Measurements from ENCODE around the gene GMCL1. TPM values are rescaled to one million over a fixed set of nuclear protein-coding genes. Genes with fewer than 3 reads are reported as not detected.

GMCL1 gene
- total RNA-seq, 1 experiment from 2014 or later: 21.6 TPM

- Mint-ChIP-seq H3K36me3 (peaks cover 8% of the 10 kb centered on the region), H3K9me3 (no peaks in the 10 kb centered on the region), H3K27ac (no peak overlapping the region), H3K4me3 (no peak overlapping the region), H3K4me1 (no peaks in the 10 kb centered on the region), H3K27me3 (ENCODE audit: low read depth) (no peaks in the 10 kb centered on the region)
- TF ChIP-seq JAZF1 (CRISPR knock-in tag; IDR thresholded peaks at IDR 0.05): no peak
- TF ChIP-seq, protein P1, sequence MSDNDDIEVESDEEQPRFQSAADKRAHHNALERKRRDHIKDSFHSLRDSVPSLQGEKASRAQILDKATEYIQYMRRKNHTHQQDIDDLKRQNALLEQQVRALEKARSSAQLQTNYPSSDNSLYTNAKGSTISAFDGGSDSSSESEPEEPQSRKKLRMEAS (CRISPR knock-in tag; IDR thresholded peaks at IDR 0.05): no peak
- TF ChIP-seq NR3C1 (CRISPR knock-in tag; conservative IDR thresholded peaks at IDR 0.05; ENCODE audit: low read depth): no peak
- TF ChIP-seq, protein P2, sequence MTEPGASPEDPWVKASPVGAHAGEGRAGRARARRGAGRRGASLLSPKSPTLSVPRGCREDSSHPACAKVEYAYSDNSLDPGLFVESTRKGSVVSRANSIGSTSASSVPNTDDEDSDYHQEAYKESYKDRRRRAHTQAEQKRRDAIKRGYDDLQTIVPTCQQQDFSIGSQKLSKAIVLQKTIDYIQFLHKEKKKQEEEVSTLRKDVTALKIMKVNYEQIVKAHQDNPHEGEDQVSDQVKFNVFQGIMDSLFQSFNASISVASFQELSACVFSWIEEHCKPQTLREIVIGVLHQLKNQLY (CRISPR knock-in tag; IDR thresholded peaks at IDR 0.05): no peak
- no peak for TF ChIP-seq FOXK1 (CRISPR knock-in tag; IDR thresholded peaks at IDR 0.05)
- TF ChIP-seq NR2C2 (CRISPR knock-in tag; IDR thresholded peaks at IDR 0.05): no peak
- TF ChIP-seq OVOL2 (CRISPR knock-in tag; IDR thresholded peaks at IDR 0.05; ENCODE audit: borderline replicate concordance): no peak
- TF ChIP-seq ZNF138 (CRISPR knock-in tag; conservative IDR thresholded peaks at IDR 0.05): no peak
- TF ChIP-seq AR (CRISPR knock-in tag; IDR thresholded peaks at IDR 0.05): no peak
- TF ChIP-seq, protein P3, sequence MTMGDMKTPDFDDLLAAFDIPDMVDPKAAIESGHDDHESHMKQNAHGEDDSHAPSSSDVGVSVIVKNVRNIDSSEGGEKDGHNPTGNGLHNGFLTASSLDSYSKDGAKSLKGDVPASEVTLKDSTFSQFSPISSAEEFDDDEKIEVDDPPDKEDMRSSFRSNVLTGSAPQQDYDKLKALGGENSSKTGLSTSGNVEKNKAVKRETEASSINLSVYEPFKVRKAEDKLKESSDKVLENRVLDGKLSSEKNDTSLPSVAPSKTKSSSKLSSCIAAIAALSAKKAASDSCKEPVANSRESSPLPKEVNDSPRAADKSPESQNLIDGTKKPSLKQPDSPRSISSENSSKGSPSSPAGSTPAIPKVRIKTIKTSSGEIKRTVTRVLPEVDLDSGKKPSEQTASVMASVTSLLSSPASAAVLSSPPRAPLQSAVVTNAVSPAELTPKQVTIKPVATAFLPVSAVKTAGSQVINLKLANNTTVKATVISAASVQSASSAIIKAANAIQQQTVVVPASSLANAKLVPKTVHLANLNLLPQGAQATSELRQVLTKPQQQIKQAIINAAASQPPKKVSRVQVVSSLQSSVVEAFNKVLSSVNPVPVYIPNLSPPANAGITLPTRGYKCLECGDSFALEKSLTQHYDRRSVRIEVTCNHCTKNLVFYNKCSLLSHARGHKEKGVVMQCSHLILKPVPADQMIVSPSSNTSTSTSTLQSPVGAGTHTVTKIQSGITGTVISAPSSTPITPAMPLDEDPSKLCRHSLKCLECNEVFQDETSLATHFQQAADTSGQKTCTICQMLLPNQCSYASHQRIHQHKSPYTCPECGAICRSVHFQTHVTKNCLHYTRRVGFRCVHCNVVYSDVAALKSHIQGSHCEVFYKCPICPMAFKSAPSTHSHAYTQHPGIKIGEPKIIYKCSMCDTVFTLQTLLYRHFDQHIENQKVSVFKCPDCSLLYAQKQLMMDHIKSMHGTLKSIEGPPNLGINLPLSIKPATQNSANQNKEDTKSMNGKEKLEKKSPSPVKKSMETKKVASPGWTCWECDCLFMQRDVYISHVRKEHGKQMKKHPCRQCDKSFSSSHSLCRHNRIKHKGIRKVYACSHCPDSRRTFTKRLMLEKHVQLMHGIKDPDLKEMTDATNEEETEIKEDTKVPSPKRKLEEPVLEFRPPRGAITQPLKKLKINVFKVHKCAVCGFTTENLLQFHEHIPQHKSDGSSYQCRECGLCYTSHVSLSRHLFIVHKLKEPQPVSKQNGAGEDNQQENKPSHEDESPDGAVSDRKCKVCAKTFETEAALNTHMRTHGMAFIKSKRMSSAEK (CRISPR knock-in tag; IDR thresholded peaks at IDR 0.05; ENCODE audit: borderline replicate concordance): no peak
- ATAC-seq (no peak), DNase-seq (ENCODE audit: low spot score) (no peak)
- POLR2A ChIA-PET: no interaction called here
- CTCF ChIA-PET: interaction anchor here (1.2 to 2.1 kb wide), 3 partner anchors 42 to 293 kb away, joined by 3 to 9 read pairs (median 5); no protein-coding TSS in a partner anchor
Observed at GRCh38 chr2:69858261-69858660, 28.8 kb downstream of the GMCL1 start.

- ChIA-PET POLR2A (no interaction called here), CTCF (interaction anchor here (1.8 kb wide), 1 partner anchor 139 kb away, joined by 5 read pairs; no protein-coding TSS in a partner anchor)
- H3K9me3 Mint-ChIP-seq: no peaks in the 10 kb centered on the region
- no peaks in the 10 kb centered on the region for H3K27me3 Mint-ChIP-seq (ENCODE audit: low read depth)
- peaks cover 33% of the 10 kb centered on the region for H3K36me3 Mint-ChIP-seq
- no peak overlapping the region for H3K27ac Mint-ChIP-seq
- no peaks in the 10 kb centered on the region for H3K4me1 Mint-ChIP-seq
- no peak for TF ChIP-seq AR (CRISPR knock-in tag; IDR thresholded peaks at IDR 0.05)
- TF ChIP-seq SMAD4 (CRISPR knock-in tag; IDR thresholded peaks at IDR 0.05): no peak
- no peak overlapping the region for H3K4me3 Mint-ChIP-seq
- ATAC-seq: no peak
- no peak for DNase-seq (ENCODE audit: low spot score)
Observed at GRCh38 chr2:69863298-69863697, 33.8 kb downstream of the GMCL1 start.
